Neural cell (in vitro differentiated cells): Measurements from ENCODE around the gene LIMK1.

Experiments
- EP300 ChIP-seq: fragments of 450-650 bp; conservative IDR thresholded peaks from 2 replicates; pipeline ENCODE4 v1.6.1; 2014; ENCODE audit warnings: antibody characterized with exemption, mild to moderate bottlenecking, moderate library complexity; ENCODE audit not compliant: poor library complexity, severe bottlenecking
- EZH2 ChIP-seq: fragments of 200-600, 300-800 bp; shearing (Covaris generic), sonication (generic); IDR thresholded peaks from 2 replicates; pipeline ENCODE4 v1.6.1; 2014; ENCODE audit warnings: antibody characterized with exemption, low read length, borderline replicate concordance, mild to moderate bottlenecking; ENCODE audit not compliant: insufficient read depth, poor library complexity, severe bottlenecking

DNA sequence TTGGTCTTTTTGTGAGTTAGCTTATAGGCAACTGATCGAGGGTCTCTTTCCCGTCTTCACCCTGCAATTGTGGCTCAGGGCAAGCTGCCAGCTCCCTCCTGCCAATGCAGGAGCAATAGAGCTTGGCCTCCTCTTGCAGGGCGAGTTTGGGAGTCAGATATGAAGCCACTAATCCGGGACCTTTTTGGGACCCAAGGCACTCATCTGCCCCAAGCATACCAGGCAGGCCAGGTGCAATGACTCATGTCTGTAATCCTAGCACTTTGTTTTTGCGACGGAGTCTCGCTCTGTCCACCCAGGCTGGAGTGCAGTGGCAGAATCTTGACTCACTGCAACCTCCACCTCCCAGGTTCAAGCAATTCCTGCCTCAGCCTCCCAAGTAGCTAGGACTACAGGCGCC is 21.1 kb downstream of the LIMK1 start:
- TF ChIP-seq EZH2 (no peak), EP300 (no peak)
